H54 (cell line): Measurements from ENCODE around the gene TBC1D8B.

ENCODE experiments used
- DNase-seq: peaks from one replicate; pipeline ENCODE4 v3.0.0; 2011; ENCODE audit warnings: low spot score, mixed read lengths; ENCODE audit not compliant: insufficient read length
- FAIRE-seq: peaks from 3 replicates; lab custom pipeline; 2011; peaks lifted over from hg19 to GRCh38; lab: Jason Lieb, UNC
- POLR2A ChIP-seq: IDR thresholded peaks from 2 replicates; pipeline ENCODE4 v1.6.1; 2011; ENCODE audit warnings: low read depth, mild to moderate bottlenecking, low read length

Gene TBC1D8B

GRCh38 chrX:106874075-106874474 is 71.6 kb downstream of the TBC1D8B start:
- no peak for TF ChIP-seq POLR2A
- FAIRE-seq (no peak), DNase-seq (no peak)

DNA sequence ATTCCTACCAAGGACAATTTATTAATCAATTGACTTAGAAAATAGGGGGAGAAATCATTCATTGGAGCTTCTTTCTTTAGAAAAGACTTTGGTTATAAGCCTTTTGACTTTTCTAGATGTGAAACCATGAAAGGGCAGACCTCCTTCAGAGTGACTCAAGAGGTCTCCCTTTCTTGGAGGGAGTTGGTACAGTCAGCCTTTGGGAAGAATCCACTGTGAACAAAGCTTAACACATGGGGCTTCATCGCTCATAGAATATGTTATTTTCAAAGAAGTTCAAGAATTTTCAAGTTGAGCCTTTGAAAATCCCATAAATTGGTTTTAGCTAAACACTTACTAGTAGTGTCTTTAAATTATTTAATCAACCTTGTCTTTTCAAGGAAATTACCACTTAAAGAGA is 72.7 kb downstream of the TBC1D8B start:
- no peak for TF ChIP-seq POLR2A
- FAIRE-seq: no peak
- DNase-seq: no peak

- FAIRE-seq: no peak
- DNase-seq: no peak
- TF ChIP-seq POLR2A: no peak
Observed at GRCh38 chrX:106889468-106889867, 87.0 kb downstream of the TBC1D8B start.

- FAIRE-seq (no peak), DNase-seq (no peak)
- TF ChIP-seq POLR2A: no peak
Observed at GRCh38 chrX:106891762-106892460, 89.4 kb downstream of the TBC1D8B start.

DNA sequence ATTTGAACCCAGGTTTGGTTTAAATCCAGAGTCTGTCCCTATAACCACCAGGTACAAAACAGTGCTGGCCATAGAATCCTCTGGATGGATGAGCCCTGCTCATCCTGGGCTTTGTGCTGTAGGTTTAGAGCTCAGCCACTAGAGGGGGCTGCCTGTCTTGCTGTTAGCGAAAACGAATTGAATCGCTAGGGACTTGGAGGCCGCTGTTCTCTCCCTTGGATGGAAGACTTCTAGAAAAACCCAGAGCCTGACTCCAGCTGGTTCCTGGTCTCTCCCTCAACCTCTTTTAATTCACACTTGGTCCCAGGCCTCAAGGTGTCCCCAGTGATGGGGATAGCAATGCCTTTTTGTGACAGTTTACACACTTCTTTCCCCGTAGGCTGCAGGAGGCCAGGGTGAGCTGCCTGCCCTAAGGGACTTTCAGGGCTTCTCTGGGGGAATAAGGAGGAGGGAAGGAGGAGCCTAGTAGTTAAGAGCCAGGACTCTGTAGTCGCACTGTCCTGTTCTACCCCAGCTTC is 92.0 kb downstream of the TBC1D8B start:
- DNase-seq (peak; percentile 30), FAIRE-seq (no peak)
- TF ChIP-seq POLR2A: no peak

- FAIRE-seq (peak; percentile 82), DNase-seq (peak; percentile 22)
- TF ChIP-seq POLR2A: no peak
Observed at GRCh38 chrX:106894978-106895452, 92.5 kb downstream of the TBC1D8B start.

GRCh38 chrX:106897259-106897658 is 94.8 kb downstream of the TBC1D8B start:
- DNase-seq: no peak
- FAIRE-seq: no peak
- TF ChIP-seq POLR2A: no peak

DNA sequence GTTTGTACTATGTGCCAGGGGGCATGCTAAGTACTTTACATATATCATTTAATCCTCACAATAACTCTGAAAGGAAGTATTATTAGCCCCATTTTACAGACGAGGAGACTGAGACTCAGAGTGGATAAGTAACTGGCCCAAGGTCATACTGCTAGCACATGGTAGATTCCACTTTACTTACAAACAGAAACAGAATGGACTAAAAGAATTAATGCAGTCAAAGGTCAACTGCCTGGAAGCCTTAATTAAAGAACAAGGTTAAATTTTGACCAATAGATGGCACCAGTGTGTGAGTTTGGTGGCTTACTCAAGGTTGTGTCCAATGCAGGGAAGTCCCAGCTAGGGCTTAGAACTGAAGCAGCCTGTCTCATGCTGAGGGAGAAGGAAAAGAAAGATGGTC is 96.0 kb downstream of the TBC1D8B start:
- no peak for TF ChIP-seq POLR2A
- peak; percentile 81 for FAIRE-seq
- DNase-seq: no peak

GRCh38 chrX:106899276-106899675 is 96.8 kb downstream of the TBC1D8B start:
- FAIRE-seq (no peak), DNase-seq (no peak)
- no peak for TF ChIP-seq POLR2A

DNA sequence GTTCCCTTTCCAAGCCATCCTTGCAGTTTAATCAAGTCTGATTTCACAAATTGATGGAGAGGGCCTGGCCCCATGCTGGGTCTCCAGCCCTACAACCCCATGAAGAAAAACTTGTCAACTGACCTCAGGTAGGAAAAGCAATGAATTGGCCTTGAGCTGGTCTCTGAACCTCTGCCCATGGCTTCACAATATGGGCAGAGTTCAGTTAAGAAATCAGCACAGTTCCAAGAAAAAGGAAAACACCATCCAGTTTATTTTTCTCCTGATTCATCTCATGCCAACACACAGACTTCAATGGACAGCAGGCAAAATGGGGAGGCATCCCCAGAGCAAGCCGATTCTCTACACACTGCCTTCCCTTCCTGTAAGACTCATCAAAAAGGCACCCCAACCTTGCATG is 97.4 kb downstream of the TBC1D8B start:
- no peak for TF ChIP-seq POLR2A
- no peak for DNase-seq
- no peak for FAIRE-seq

GRCh38 chrX:106901341-106901740 is 98.9 kb downstream of the TBC1D8B start:
- FAIRE-seq: no peak
- TF ChIP-seq POLR2A: no peak
- no peak for DNase-seq

- no peak for FAIRE-seq
- TF ChIP-seq POLR2A: no peak
- no peak for DNase-seq
Observed at GRCh38 chrX:106901781-106902219, 99.3 kb downstream of the TBC1D8B start.

GRCh38 chrX:106902684-106903083 is 100.2 kb downstream of the TBC1D8B start:
- FAIRE-seq (no peak), DNase-seq (no peak)
- no peak for TF ChIP-seq POLR2A

DNA sequence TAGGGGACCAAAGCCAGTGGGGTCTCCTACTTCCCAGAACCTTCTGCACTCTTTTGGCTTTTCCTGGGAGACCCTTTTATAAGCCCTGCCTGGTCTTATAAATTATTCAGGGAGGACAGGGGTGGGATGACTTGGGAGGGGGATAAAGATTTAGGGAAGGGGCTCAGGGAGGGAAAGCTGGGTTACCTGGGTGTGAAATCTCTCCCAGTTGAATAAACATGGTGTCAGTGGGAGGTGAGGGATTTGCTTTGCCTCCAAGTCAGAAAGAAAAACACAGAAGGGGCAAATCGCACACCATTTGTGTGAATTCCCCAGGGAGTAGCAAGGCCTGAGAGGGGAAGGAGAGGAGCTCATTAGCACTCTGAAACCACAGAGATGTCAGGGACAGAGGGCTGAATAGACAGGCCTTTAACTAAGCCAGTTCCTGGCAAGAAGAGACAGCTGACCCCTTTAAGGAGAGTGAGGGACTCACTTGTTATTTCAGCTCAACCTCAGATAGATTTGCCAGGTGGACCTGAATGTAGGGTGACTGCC is 100.9 kb downstream of the TBC1D8B start, which contains the start of gene RIPPLY1:
TSS of gene RIPPLY1 (minus strand) at position 51 of the 534 bp plus-strand sequence. CDS start 54 bp downstream, outside the sequence.
- no peak for TF ChIP-seq POLR2A
- FAIRE-seq: no peak
- no peak for DNase-seq
